NT2/D1 (cell line): ENCODE data around the gene PLPP4.

Experiments
- SUZ12 ChIP-seq: IDR thresholded peaks from 2 replicates; pipeline ENCODE4 v1.6.1; 2011; ENCODE audit not compliant: insufficient read length, insufficient read depth; ENCODE audit errors: extremely low read depth
- YY1 ChIP-seq: IDR thresholded peaks from 2 replicates; pipeline ENCODE4 v1.6.1; 2011; ENCODE audit not compliant: insufficient read length, insufficient read depth
- ZNF274 ChIP-seq: IDR thresholded peaks from 2 replicates; pipeline ENCODE4 v1.6.1; 2011; ENCODE audit warnings: mild to moderate bottlenecking, low read depth, low read length

DNA sequence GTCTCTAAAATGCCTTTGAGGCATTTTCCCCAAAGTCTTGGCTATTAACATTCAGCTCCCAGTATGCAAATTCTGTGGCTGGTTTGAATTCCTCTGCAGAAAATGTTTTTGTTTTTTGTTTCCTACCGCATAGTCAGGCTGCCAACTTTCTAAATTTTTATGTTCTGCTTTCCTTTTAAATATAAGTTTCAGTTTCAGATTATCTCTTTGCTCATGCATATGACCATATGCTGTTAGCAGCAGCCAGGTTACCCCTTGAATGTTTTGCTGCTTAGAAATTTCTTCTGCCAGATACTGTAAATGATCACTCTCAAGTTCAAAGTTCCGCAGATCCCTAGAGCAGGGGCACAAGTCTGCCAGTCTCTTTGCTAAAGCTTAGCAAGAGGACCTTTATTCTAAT lies 96.9 kb downstream of the PLPP4 start:
- no peak for TF ChIP-seq ZNF274
- no peak for TF ChIP-seq YY1
- no peak for TF ChIP-seq SUZ12
